Smooth muscle cell (in vitro differentiated cells): ENCODE data around the gene EGLN2. TPM values are rescaled to one million over a fixed set of nuclear protein-coding genes. Genes with fewer than 3 reads are reported as not detected.
A peak's percentile ranks its signal among the peaks of the same experiment; 100 is the strongest.

ENCODE experiments used
- DNase-seq: peaks from one replicate; lab custom pipeline; 2025; ENCODE audit not compliant: unreplicated experiment; lab: John Stamatoyannopoulos, UW
- H2AFZ ChIP-seq: fragments of 200-600 bp; sonication (generic); 2 replicates; pipeline ENCODE4 v1.6.0; 2016; ENCODE audit warnings: antibody characterized with exemption, low read depth, mild to moderate bottlenecking
- H3F3A ChIP-seq: fragments of 200-600 bp; sonication (generic); 2 replicates; pipeline ENCODE4 v1.6.0; 2017; ENCODE audit warnings: antibody characterized with exemption, low read depth
- H3K27ac ChIP-seq: fragments of 200-600 bp; sonication (generic); 2 replicates; pipeline ENCODE4 v1.5.1; 2016; ENCODE audit warnings: low read depth, mild to moderate bottlenecking
- H3K27me3 ChIP-seq: fragments of 200-600 bp; sonication (generic); 2 replicates; pipeline ENCODE4 v1.6.1; 2016; ENCODE audit warnings: low read depth, mild to moderate bottlenecking
- H3K36me3 ChIP-seq: fragments of 200-600 bp; sonication (generic); 2 replicates; pipeline ENCODE4 v1.5.1; 2016; ENCODE audit warnings: low read depth
- H3K4me1 ChIP-seq: fragments of 200-600 bp; sonication (generic); 2 replicates; pipeline ENCODE4 v1.5.1; 2016; ENCODE audit warnings: low read depth
- H3K4me2 ChIP-seq: fragments of 200-600 bp; sonication (generic); 2 replicates; pipeline ENCODE4 v1.6.0; 2016; ENCODE audit warnings: mild to moderate bottlenecking
- H3K4me3 ChIP-seq: fragments of 200-600 bp; sonication (generic); 2 replicates; pipeline ENCODE4 v1.5.1; 2016; ENCODE audit warnings: mild to moderate bottlenecking
- H3K79me2 ChIP-seq: fragments of 200-600 bp; sonication (generic); 2 replicates; pipeline ENCODE4 v1.6.0; 2016; ENCODE audit warnings: low read depth, mild to moderate bottlenecking
- H3K9ac ChIP-seq: fragments of 200-600 bp; sonication (generic); 2 replicates; pipeline ENCODE4 v1.6.0; 2016; ENCODE audit warnings: low read depth
- H3K9me3 ChIP-seq: fragments of 200-600 bp; sonication (generic); replicated peaks from 2 replicates; pipeline ENCODE4 v1.5.1; 2016; ENCODE audit warnings: low read depth
- H4K20me1 ChIP-seq: fragments of 200-600 bp; sonication (generic); 2 replicates; pipeline ENCODE4 v1.6.0; 2016; ENCODE audit warnings: low read depth
- WGBS: methylation state at CpG from one replicate; pipeline ENCODE4 v1.1.7; 2016; ENCODE audit warnings: low lambda C conversion rate; 5-methylcytosine and 5-hydroxymethylcytosine counted together
- polyA plus RNA-seq: library from polyadenylated mRNA; unstranded; fragments of >200 nt; fragmentation: Nextera tagmentation; extraction: Ambion mirVana; gene quantifications from 2 replicates; pipeline ENCODE4 v1.2.1, GENCODE V29; 2016
- total RNA-seq: library from RNA; depleted of rRNA; stranded (reverse); fragments of >200 nt; gene quantifications from 2 replicates; pipeline ENCODE4 v1.2.3, GENCODE V29; 2014
- TF ChIP-seq, protein P1 (sequence below): fragments of 200-600 bp; sonication (generic); IDR thresholded peaks from 2 replicates; pipeline ENCODE4 v1.5.1; 2017; ENCODE audit warnings: borderline replicate concordance, mild to moderate bottlenecking, antibody characterized with exemption; ENCODE audit not compliant: insufficient read depth, poor library complexity, severe bottlenecking

EGLN2 gene
- total and polyA plus RNA-seq, 2 experiments from 2014 or later: 25.1 to 77.1 TPM

DNA sequence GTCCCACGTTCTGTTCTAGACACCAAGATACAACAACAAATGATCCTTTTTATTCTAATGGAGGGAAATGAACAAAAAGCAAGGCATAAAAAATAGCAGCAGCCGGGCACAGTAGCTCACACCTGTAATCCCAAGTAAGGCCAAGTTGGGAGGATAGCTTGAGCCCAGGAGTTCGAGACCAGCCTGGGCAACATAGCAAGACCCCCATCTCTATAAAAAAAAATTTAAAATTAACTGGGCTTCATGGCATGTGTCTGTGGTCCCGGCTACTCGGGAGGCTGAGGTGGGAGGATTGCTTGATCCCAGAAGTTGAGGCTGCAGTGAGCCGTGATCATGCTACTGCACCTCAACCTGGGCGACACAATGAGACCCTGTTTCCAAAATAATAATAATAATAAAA is 22.6 kb upstream of the EGLN2 start:
- Histone ChIP-seq H3K9ac (no peak overlapping the region), H3K4me2 (no peak overlapping the region), H2AFZ (no peak overlapping the region)

DNA sequence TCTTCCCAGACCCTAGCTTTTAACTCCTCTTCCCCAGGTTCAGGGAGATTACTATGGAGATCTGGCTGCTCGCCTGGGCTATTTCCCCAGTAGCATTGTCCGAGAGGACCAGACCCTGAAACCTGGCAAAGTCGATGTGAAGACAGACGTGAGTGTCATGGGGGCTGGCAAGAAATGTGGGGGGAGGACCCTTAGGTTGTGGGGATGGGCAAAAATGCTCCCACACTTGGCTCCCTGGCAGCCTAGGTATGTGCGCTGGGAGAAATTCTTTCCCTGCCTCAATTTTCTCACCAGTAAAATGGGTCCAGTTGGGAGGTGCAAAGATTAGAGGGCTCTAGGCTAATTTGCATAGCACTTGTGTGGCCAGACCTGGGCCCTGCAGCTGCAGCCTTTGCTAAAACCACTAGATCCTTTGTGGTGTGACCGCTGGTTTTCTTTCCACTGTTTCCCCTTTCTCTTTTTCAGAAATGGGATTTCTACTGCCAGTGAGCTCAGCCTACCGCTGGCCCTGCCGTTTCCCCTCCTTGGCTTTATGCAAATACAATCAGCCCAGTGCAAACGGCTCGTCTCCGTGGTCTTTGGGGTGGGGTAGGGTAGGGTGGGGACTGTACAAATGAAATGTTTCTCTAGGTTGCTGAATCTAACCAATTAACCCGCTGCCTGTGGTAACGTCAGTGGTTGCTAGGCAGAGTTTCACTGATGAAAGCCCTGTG is 21.9 kb upstream of the EGLN2 start:
- Histone ChIP-seq H3K9ac (peak overlapping the region; percentile 78), H3K36me3 (no peaks in the 10 kb centered on the region), H3K27ac (peak overlapping the region; percentile 92), H3K4me3 (peak overlapping the region; percentile 60), H3K27me3 (no peaks in the 10 kb centered on the region), H4K20me1 (no peaks in the 10 kb centered on the region), H2AFZ (peak overlapping the region; percentile 57), H3F3A (peaks cover 7% of the 10 kb centered on the region), H3K79me2 (no peaks in the 10 kb centered on the region), H3K4me1 (peaks cover 4% of the 10 kb centered on the region), H3K9me3 (no peaks in the 10 kb centered on the region), H3K4me2 (peak overlapping the region; percentile 89)
- 22% methylated on average over 13 of the region's 13 CpGs for WGBS
- TF ChIP-seq, protein P1, sequence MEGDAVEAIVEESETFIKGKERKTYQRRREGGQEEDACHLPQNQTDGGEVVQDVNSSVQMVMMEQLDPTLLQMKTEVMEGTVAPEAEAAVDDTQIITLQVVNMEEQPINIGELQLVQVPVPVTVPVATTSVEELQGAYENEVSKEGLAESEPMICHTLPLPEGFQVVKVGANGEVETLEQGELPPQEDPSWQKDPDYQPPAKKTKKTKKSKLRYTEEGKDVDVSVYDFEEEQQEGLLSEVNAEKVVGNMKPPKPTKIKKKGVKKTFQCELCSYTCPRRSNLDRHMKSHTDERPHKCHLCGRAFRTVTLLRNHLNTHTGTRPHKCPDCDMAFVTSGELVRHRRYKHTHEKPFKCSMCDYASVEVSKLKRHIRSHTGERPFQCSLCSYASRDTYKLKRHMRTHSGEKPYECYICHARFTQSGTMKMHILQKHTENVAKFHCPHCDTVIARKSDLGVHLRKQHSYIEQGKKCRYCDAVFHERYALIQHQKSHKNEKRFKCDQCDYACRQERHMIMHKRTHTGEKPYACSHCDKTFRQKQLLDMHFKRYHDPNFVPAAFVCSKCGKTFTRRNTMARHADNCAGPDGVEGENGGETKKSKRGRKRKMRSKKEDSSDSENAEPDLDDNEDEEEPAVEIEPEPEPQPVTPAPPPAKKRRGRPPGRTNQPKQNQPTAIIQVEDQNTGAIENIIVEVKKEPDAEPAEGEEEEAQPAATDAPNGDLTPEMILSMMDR: no peak
- DNase-seq: peak; percentile 73

More for the DNA sequence above, 22.6 kb upstream of the EGLN2 start:
- WGBS: 84% methylated on average over 7 of the region's 7 CpGs
- Histone ChIP-seq H3K79me2 (no peaks in the 10 kb centered on the region), H3K36me3 (no peaks in the 10 kb centered on the region), H3K9me3 (no peaks in the 10 kb centered on the region), H3F3A (peaks cover 7% of the 10 kb centered on the region), H4K20me1 (no peaks in the 10 kb centered on the region), H3K4me1 (peaks cover 4% of the 10 kb centered on the region), H3K27ac (no peak overlapping the region), H3K27me3 (no peaks in the 10 kb centered on the region), H3K4me3 (no peak overlapping the region)
- TF ChIP-seq, protein P1: no peak
- no peak for DNase-seq

DNA sequence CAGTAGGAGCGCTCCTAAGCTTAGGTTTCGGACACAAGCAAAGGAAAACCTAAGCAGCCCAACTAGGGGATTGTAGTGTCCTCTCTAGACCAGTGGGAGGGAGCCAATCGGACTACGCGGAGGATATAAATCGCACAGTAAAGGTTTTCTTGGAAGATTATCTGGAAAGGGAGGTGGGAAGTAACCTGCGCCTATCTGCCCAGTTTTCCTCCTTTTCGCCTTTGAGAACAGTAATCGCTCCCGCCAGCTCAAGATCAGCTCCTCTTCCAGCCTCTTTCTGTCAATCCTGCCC is 21.4 kb upstream of the EGLN2 start:
- TF ChIP-seq, protein P1: no peak
- Histone ChIP-seq H3K9ac (peak overlapping the region; percentile 78), H3K4me1 (peaks cover 4% of the 10 kb centered on the region), H3K4me3 (peak overlapping the region; percentile 60), H3K4me2 (peak overlapping the region; percentile 89), H3K36me3 (no peaks in the 10 kb centered on the region), H2AFZ (peak overlapping the region; percentile 57), H3K79me2 (no peaks in the 10 kb centered on the region), H4K20me1 (no peaks in the 10 kb centered on the region), H3F3A (peaks cover 7% of the 10 kb centered on the region), H3K9me3 (no peaks in the 10 kb centered on the region), H3K27me3 (no peaks in the 10 kb centered on the region), H3K27ac (peak overlapping the region; percentile 92)
- 1% methylated on average over 7 of the region's 10 CpGs for WGBS
- no peak for DNase-seq
